SH-SY5Y (cell line): Measurements from ENCODE around the gene TRPV6.

Source experiments
- GATA2 ChIP-seq: IDR thresholded peaks from 2 replicates; pipeline ENCODE4 v1.6.1; 2011; ENCODE audit warnings: mild to moderate bottlenecking, low read depth, low read length
- GATA3 ChIP-seq: IDR thresholded peaks from 2 replicates; pipeline ENCODE4 v1.6.1; 2011; ENCODE audit warnings: low read depth, mild to moderate bottlenecking, low read length, moderate library complexity

DNA sequence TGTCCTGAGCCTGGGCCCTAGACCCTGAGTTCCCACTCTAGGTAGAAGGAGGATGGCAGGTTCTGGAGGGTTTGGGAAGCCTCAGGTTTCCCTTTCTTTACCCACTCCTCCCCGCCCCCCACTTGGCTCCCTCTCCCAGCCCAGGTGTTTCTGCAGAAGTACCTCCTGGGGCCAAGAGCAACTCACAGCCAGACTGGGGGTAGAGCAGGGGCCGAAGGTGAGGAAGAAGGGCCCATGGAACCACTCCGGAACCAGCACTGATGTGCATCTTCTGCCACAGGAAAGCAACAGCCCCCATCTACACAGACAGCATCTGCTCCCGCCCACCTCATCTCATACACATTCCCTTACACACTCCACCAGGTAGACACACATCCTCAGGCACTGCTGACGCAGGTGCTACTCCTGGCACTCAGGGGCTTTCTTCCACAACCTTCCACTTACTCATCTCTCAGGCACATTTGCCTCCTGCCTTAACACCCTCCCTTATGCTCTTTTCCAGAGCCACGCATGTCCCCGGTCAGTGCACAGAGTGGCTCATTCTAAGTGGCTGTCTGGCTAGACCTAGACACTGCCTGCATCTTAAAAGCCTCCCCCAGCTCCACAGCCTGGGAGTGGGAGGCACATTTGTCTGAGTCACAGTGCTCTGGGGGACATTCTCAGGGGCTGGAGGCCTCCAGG, 28.8 kb downstream of the TRPV6 start:
- TF ChIP-seq GATA2 (no peak), GATA3 (no peak)
